GM23338 (cell line): Measurements from ENCODE around the gene ROCK1. TPM values are rescaled to one million over a fixed set of nuclear protein-coding genes. Genes with fewer than 3 reads are reported as not detected.

Experiments used
- ATAC-seq: fragments of 200-7000 bp; cut with Tn5 transposase; 3 replicates; pipeline ENCODE4 v1.9.1; 2020
- DNase-seq: peaks from one replicate; pipeline ENCODE4 v3.0.0-alpha.2; 2015; ENCODE audit warnings: low spot score
- H2AFZ ChIP-seq: fragments of 200-600 bp; sonication (generic); 2 replicates; pipeline ENCODE4 v1.8.0; 2016; ENCODE audit warnings: antibody characterized with exemption, mild to moderate bottlenecking, moderate library complexity
- H3F3A ChIP-seq: fragments of 200-600 bp; sonication (generic); replicated peaks from 2 replicates; pipeline ENCODE4 v1.8.0; 2017; ENCODE audit warnings: antibody characterized with exemption, mixed run types, low read depth
- H3K27ac ChIP-seq: fragments of 200-600 bp; sonication (generic); 2 replicates; pipeline ENCODE4 v1.6.1; 2016; ENCODE audit warnings: low read depth
- H3K27me3 ChIP-seq: fragments of 200-600 bp; sonication (generic); 2 replicates; pipeline ENCODE4 v1.8.0; 2016; ENCODE audit warnings: mild to moderate bottlenecking, mixed run types, moderate library complexity; ENCODE audit not compliant: insufficient read depth
- H3K36me3 ChIP-seq: fragments of 200-600 bp; sonication (generic); 2 replicates; pipeline ENCODE4 v1.8.0; 2016; ENCODE audit warnings: mild to moderate bottlenecking; ENCODE audit not compliant: insufficient read depth
- H3K4me1 ChIP-seq: fragments of 200-600 bp; sonication (generic); 2 replicates; pipeline ENCODE4 v1.8.0; 2016; ENCODE audit warnings: mild to moderate bottlenecking, moderate library complexity; ENCODE audit not compliant: insufficient read depth
- H3K4me2 ChIP-seq: fragments of 200-600 bp; sonication (generic); 2 replicates; pipeline ENCODE4 v1.7.1; 2017; ENCODE audit warnings: mixed run types
- H3K4me3 ChIP-seq: fragments of 200-600 bp; sonication (generic); 2 replicates; pipeline ENCODE4 v1.6.1; 2016; ENCODE audit warnings: mixed run types
- H3K79me2 ChIP-seq: fragments of 200-600 bp; sonication (generic); replicated peaks from 2 replicates; pipeline ENCODE4 v1.8.0; 2017; ENCODE audit warnings: mild to moderate bottlenecking; ENCODE audit not compliant: insufficient read depth
- H3K9me2 ChIP-seq: fragments of 200-600 bp; sonication (generic); 2 replicates; pipeline ENCODE4 v1.8.0; 2017; ENCODE audit not compliant: insufficient read depth
- H4K20me1 ChIP-seq: fragments of 200-600 bp; sonication (generic); replicated peaks from 2 replicates; pipeline ENCODE4 v1.8.0; 2017; ENCODE audit warnings: mild to moderate bottlenecking; ENCODE audit not compliant: insufficient read depth
- H3K27ac Mint-ChIP-seq: 2 replicates; pipeline ENCODE4 v1.8.0; 2020; ENCODE audit warnings: inconsistent platforms, mild to moderate bottlenecking, moderate library complexity, mixed read lengths
- H3K27me3 Mint-ChIP-seq: 3 replicates; pipeline ENCODE4 v1.8.0; 2022; ENCODE audit warnings: low read depth, mild to moderate bottlenecking, moderate library complexity, mixed read lengths, inconsistent platforms; ENCODE audit not compliant: insufficient read depth, poor library complexity
- H3K36me3 Mint-ChIP-seq: 3 replicates; pipeline ENCODE4 v1.8.0; 2021; ENCODE audit warnings: low read depth, mild to moderate bottlenecking, inconsistent platforms, moderate library complexity, mixed read lengths
- H3K4me1 Mint-ChIP-seq: 3 replicates; pipeline ENCODE4 v1.8.0; 2020; ENCODE audit warnings: mild to moderate bottlenecking, inconsistent platforms, mixed read lengths
- H3K4me3 Mint-ChIP-seq: 3 replicates; pipeline ENCODE4 v1.8.0; 2021; ENCODE audit warnings: moderate library complexity, mild to moderate bottlenecking, inconsistent platforms, mixed read lengths
- H3K9me3 Mint-ChIP-seq: 3 replicates; pipeline ENCODE4 v1.8.0; 2020; ENCODE audit warnings: moderate library complexity, mild to moderate bottlenecking, inconsistent platforms, mixed read lengths
- CREB1 ChIP-seq: fragments of 250-450 bp; sonication (Bioruptor Pico); IDR thresholded peaks from 2 replicates; pipeline ENCODE4 v1.5.0; 2020; ENCODE audit warnings: low read depth, mild to moderate bottlenecking, moderate library complexity
- CTCF ChIP-seq, 2 experiments: fragments of 200-600 bp in 1 of 2; sonication (generic) in 1 of 2; conservative IDR thresholded peaks; 2 replicates each; pipeline versions ENCODE4 v1.5.1 to v1.6.1; 2016 to 2017; ENCODE audit warnings: antibody characterized with exemption in 2 of 2, low read depth in 2 of 2, mild to moderate bottlenecking in 2 of 2, moderate library complexity in 1 of 2
- ETS1 ChIP-seq: IDR thresholded peaks from 2 replicates; pipeline ENCODE4 v1.6.1; 2016; ENCODE audit warnings: antibody characterized with exemption
- EZH2 ChIP-seq: fragments of 200-600 bp; sonication (generic); IDR thresholded peaks from one replicate; pipeline ENCODE4 v1.8.0; 2017; ENCODE audit warnings: antibody characterized with exemption, mild to moderate bottlenecking, low read depth; ENCODE audit not compliant: unreplicated experiment
- EZH2phosphoT487 ChIP-seq: fragments of 200-600 bp; sonication (generic); IDR thresholded peaks from one replicate; pipeline ENCODE4 v1.8.1; 2018; ENCODE audit warnings: antibody characterized with exemption; ENCODE audit not compliant: unreplicated experiment
- JUNB ChIP-seq: IDR thresholded peaks from one replicate; pipeline ENCODE4 v1.6.1; 2016; ENCODE audit warnings: antibody characterized with exemption; ENCODE audit not compliant: unreplicated experiment
- NANOG ChIP-seq: IDR thresholded peaks from 2 replicates; pipeline ENCODE4 v1.6.1; 2016; ENCODE audit warnings: antibody characterized with exemption, borderline replicate concordance
- POLR2AphosphoS5 ChIP-seq: IDR thresholded peaks from 2 replicates; pipeline ENCODE4 v1.6.1; 2016; ENCODE audit warnings: antibody characterized with exemption, low read depth
- REST ChIP-seq: IDR thresholded peaks from one replicate; pipeline ENCODE4 v1.6.1; 2018; ENCODE audit warnings: antibody characterized with exemption; ENCODE audit not compliant: unreplicated experiment
- STAT1 ChIP-seq: IDR thresholded peaks from one replicate; pipeline ENCODE4 v1.6.1; 2016; ENCODE audit warnings: antibody characterized with exemption; ENCODE audit not compliant: unreplicated experiment
- ZNF114 ChIP-seq: fragments of 250-450 bp; sonication (Bioruptor Pico); IDR thresholded peaks from 2 replicates; pipeline ENCODE4 v1.5.0; 2020; ENCODE audit warnings: mild to moderate bottlenecking, moderate library complexity
- ZNF331 ChIP-seq: fragments of 250-450 bp; sonication (Bioruptor Pico); IDR thresholded peaks from 2 replicates; pipeline ENCODE4 v1.5.0; 2020; ENCODE audit warnings: low read depth, mild to moderate bottlenecking, moderate library complexity
- ZNF462 ChIP-seq: fragments of 250-450 bp; sonication (Bioruptor Pico); IDR thresholded peaks from 2 replicates; pipeline ENCODE4 v1.5.0; 2020; ENCODE audit warnings: mild to moderate bottlenecking, moderate library complexity
- polyA plus RNA-seq: library from polyadenylated mRNA; unstranded; fragments of >200 nt; fragmentation: Nextera tagmentation; extraction: Ambion mirVana; gene quantifications from 2 replicates; pipeline ENCODE4 v1.2.1, GENCODE V29; 2016
- total RNA-seq: library from RNA; depleted of rRNA; stranded (reverse); fragments of >200 nt; shearing (Covaris generic); gene quantifications from 2 replicates; pipeline ENCODE4 v1.2.3, GENCODE V29; 2014

ROCK1 gene
- total and polyA plus RNA-seq, 2 experiments from 2014 or later = 37.2 to 42.8 TPM

- H3K27ac ChIP-seq = no peak overlapping the region
- no peak overlapping the region for H3K4me3 ChIP-seq
- Mint-ChIP-seq H3K4me1 (no peaks in the 10 kb centered on the region), H3K27me3 (no peaks in the 10 kb centered on the region), H3K27ac (no peak overlapping the region), H3K9me3 (peaks cover 5% of the 10 kb centered on the region; the same call in 1 of the 3 replicates), H3K36me3 (no peaks in the 10 kb centered on the region), H3K4me3 (no peak overlapping the region)
- no peaks in the 10 kb centered on the region for H4K20me1 ChIP-seq
- H3K4me1 ChIP-seq = no peaks in the 10 kb centered on the region
- H3K9me2 ChIP-seq = peaks cover 4% of the 10 kb centered on the region; the same call in 1 of the 2 replicates
- H3K27me3 ChIP-seq = no peaks in the 10 kb centered on the region
- H3F3A ChIP-seq = no peaks in the 10 kb centered on the region
- no peak for DNase-seq
- no peaks in the 10 kb centered on the region for H3K36me3 ChIP-seq
- no peak for ATAC-seq
- TF ChIP-seq CTCF (conservative IDR thresholded peaks at IDR 0.05; ENCODE audit: low read depth in 2 of 2) = no peak
- no peak for TF ChIP-seq CREB1 (CRISPR knock-in tag)
- no peak for TF ChIP-seq EZH2phosphoT487
- TF ChIP-seq NANOG = no peak
- TF ChIP-seq REST = no peak
- no peak for TF ChIP-seq POLR2AphosphoS5
- TF ChIP-seq JUNB = no peak
- TF ChIP-seq ZNF331 (CRISPR knock-in tag) = no peak
- TF ChIP-seq ZNF114 (CRISPR knock-in tag) = no peak
- TF ChIP-seq EZH2 = no peak
- TF ChIP-seq ZNF462 (CRISPR knock-in tag) = no peak
- no peak for TF ChIP-seq ETS1
- no peak for TF ChIP-seq STAT1
- no peaks in the 10 kb centered on the region for H3K79me2 ChIP-seq
- H2AFZ ChIP-seq = peak overlapping the region; percentile 32; the same call in 1 of the 2 replicates
- no peak overlapping the region for H3K4me2 ChIP-seq
Observed at GRCh38 chr18:21131698-21132227, 20.1 kb upstream of the ROCK1 start.
